A549 (cell line): ENCODE data around the gene ATP8B4.

Experiments used
- EP300 ChIP-seq, 2 experiments: fragments of >200 bp; sonication (Bioruptor Twin); formaldehyde crosslinking; IDR thresholded peaks; 2 replicates in 1 of 2; 3 replicates in 1 of 2; pipeline ENCODE4 v1.6.1; 2016 to 2017
- KDM5A ChIP-seq: fragments of 200-600 bp; sonication (generic); IDR thresholded peaks from 2 replicates; pipeline ENCODE4 v1.6.1; 2016; ENCODE audit warnings: antibody characterized with exemption, mild to moderate bottlenecking
- MAZ ChIP-seq: fragments of 150-350 bp; IDR thresholded peaks from 2 replicates; pipeline ENCODE4 v1.6.1; 2014; ENCODE audit warnings: antibody characterized with exemption, low read depth, low read length, borderline replicate concordance
- PHF8 ChIP-seq: fragments of 200-600 bp; sonication (generic); IDR thresholded peaks from 2 replicates; pipeline ENCODE4 v1.6.1; 2016; ENCODE audit warnings: low read depth, mild to moderate bottlenecking, antibody characterized with exemption, moderate library complexity, borderline replicate concordance
- POLR2A ChIP-seq: IDR thresholded peaks from 2 replicates; pipeline ENCODE4 v1.6.1; 2012; ENCODE audit warnings: mild to moderate bottlenecking, low read length
- RAD21 ChIP-seq, 2 experiments: fragments of >200 bp in 1 of 2; sonication (Bioruptor Twin) in 1 of 2; formaldehyde crosslinking in 1 of 2; IDR thresholded peaks in 1 of 2; conservative IDR thresholded peaks in 1 of 2; 2 replicates in 1 of 2; 3 replicates in 1 of 2; pipeline ENCODE4 v1.6.1; 2012 to 2018; ENCODE audit warnings: inconsistent platforms in 1 of 2
- TFCP2L1 ChIP-seq: fragments of 250-450 bp; sonication (Bioruptor Pico); IDR thresholded peaks from 2 replicates; pipeline ENCODE4 v1.5.0; 2021; ENCODE audit warnings: mild to moderate bottlenecking
- TF ChIP-seq, protein P1 (sequence below): IDR thresholded peaks from 2 replicates; pipeline ENCODE4 v1.6.1; 2012
- TF ChIP-seq, protein P2 (sequence below): fragments of >200 bp; sonication (Bioruptor Twin); formaldehyde crosslinking; IDR thresholded peaks from 3 replicates; pipeline ENCODE4 v1.5.1; 2016
- TF ChIP-seq, protein P3 (sequence below): fragments of 200-600 bp; sonication (generic); IDR thresholded peaks from 2 replicates; pipeline ENCODE4 v1.6.1; 2016; ENCODE audit warnings: antibody characterized with exemption, mild to moderate bottlenecking, moderate library complexity
- TF ChIP-seq, protein P4 (sequence below): fragments of 450-650 bp; IDR thresholded peaks from 2 replicates; pipeline ENCODE4 v1.6.1; 2014; ENCODE audit warnings: antibody characterized with exemption

DNA sequence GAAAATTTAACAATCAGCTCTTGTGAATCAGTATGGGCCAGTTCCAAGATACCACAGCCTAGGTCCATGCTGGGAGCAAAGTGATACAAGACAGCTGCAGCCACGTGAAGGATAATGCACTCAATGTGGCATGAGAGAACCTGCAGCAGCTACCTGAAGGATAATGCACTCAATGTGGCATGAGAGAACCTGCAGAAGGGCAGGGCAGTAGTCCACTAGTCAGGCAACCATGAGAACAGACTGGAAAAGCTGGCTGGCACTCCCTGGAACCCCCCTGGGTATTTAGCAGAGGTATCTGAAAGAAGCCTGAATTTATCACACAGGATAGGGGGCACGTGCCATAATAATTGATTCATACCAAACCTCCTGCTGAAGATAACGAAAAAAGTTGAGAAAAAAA is 237.6 kb downstream of the ATP8B4 start:
- TF ChIP-seq, protein P1, sequence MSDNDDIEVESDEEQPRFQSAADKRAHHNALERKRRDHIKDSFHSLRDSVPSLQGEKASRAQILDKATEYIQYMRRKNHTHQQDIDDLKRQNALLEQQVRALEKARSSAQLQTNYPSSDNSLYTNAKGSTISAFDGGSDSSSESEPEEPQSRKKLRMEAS, result no peak
- TF ChIP-seq, protein P2, sequence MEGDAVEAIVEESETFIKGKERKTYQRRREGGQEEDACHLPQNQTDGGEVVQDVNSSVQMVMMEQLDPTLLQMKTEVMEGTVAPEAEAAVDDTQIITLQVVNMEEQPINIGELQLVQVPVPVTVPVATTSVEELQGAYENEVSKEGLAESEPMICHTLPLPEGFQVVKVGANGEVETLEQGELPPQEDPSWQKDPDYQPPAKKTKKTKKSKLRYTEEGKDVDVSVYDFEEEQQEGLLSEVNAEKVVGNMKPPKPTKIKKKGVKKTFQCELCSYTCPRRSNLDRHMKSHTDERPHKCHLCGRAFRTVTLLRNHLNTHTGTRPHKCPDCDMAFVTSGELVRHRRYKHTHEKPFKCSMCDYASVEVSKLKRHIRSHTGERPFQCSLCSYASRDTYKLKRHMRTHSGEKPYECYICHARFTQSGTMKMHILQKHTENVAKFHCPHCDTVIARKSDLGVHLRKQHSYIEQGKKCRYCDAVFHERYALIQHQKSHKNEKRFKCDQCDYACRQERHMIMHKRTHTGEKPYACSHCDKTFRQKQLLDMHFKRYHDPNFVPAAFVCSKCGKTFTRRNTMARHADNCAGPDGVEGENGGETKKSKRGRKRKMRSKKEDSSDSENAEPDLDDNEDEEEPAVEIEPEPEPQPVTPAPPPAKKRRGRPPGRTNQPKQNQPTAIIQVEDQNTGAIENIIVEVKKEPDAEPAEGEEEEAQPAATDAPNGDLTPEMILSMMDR, result no peak
- TF ChIP-seq POLR2A (no peak), MAZ (no peak), RAD21 (conservative IDR thresholded peaks at IDR 0.05 in 1 of 2, IDR thresholded peaks at IDR 0.05 in 1 of 2) (no peak), TFCP2L1 (CRISPR knock-in tag) (no peak), EP300 (IDR thresholded peaks at IDR 0.05) (no peak), PHF8 (no peak), KDM5A (no peak)
- TF ChIP-seq, protein P3, sequence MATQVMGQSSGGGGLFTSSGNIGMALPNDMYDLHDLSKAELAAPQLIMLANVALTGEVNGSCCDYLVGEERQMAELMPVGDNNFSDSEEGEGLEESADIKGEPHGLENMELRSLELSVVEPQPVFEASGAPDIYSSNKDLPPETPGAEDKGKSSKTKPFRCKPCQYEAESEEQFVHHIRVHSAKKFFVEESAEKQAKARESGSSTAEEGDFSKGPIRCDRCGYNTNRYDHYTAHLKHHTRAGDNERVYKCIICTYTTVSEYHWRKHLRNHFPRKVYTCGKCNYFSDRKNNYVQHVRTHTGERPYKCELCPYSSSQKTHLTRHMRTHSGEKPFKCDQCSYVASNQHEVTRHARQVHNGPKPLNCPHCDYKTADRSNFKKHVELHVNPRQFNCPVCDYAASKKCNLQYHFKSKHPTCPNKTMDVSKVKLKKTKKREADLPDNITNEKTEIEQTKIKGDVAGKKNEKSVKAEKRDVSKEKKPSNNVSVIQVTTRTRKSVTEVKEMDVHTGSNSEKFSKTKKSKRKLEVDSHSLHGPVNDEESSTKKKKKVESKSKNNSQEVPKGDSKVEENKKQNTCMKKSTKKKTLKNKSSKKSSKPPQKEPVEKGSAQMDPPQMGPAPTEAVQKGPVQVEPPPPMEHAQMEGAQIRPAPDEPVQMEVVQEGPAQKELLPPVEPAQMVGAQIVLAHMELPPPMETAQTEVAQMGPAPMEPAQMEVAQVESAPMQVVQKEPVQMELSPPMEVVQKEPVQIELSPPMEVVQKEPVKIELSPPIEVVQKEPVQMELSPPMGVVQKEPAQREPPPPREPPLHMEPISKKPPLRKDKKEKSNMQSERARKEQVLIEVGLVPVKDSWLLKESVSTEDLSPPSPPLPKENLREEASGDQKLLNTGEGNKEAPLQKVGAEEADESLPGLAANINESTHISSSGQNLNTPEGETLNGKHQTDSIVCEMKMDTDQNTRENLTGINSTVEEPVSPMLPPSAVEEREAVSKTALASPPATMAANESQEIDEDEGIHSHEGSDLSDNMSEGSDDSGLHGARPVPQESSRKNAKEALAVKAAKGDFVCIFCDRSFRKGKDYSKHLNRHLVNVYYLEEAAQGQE, result no peak
- TF ChIP-seq, protein P4, sequence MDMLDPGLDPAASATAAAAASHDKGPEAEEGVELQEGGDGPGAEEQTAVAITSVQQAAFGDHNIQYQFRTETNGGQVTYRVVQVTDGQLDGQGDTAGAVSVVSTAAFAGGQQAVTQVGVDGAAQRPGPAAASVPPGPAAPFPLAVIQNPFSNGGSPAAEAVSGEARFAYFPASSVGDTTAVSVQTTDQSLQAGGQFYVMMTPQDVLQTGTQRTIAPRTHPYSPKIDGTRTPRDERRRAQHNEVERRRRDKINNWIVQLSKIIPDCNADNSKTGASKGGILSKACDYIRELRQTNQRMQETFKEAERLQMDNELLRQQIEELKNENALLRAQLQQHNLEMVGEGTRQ, result no peak
